ENCODE results near the gene MARF1. TPM values are rescaled to one million over a fixed set of nuclear protein-coding genes. Genes with fewer than 3 reads are reported as not detected.
A peak's percentile ranks its signal among the peaks of the same experiment; 100 is the strongest.
"Not testable (repeated sequence)": the region's sequence is repeated elsewhere in the genome, so short reads cannot be mapped to it uniquely, and the experiment has no call there.

The MARF1 gene
- total RNA-seq, 4 donors from 2014 or later = 31.2 to 43.2 (median 35.7) TPM

GRCh38 chr16:15682105-15682570 is 39.2 kb upstream of the MARF1 start:
- H3K4me3 ChIP-seq (ENCODE audit: low read depth, poor library complexity, severe bottlenecking) = no peak overlapping the region
- TF ChIP-seq POLR2A (IDR thresholded peaks at IDR 0.05) = no peak
- peak in 1 of 3 donors; percentile 24 for TF ChIP-seq CTCF (IDR thresholded peaks at IDR 0.05)
- intact Hi-C loops (cut with DNase I; ENCODE audit: low total_unique reads) = no loop called here
- peak in 1 of 2 donors; percentile 54 for DNase-seq (ENCODE audit: low spot score in 2 of 2)
- WGBS, 2 donors = 42 to 47% methylated on average over 7 of the region's 7 CpGs

GRCh38 chr16:15677447-15677846 is 34.5 kb upstream of the MARF1 start:
- no peak for DNase-seq (ENCODE audit: low spot score in 2 of 2)
- H3K4me3 ChIP-seq (ENCODE audit: low read depth, poor library complexity, severe bottlenecking) = no peak overlapping the region
- TF ChIP-seq CTCF (IDR thresholded peaks at IDR 0.05) (no peak), POLR2A (IDR thresholded peaks at IDR 0.05) (no peak)
- WGBS, 2 donors = 91 to 94% methylated on average over 5 of the region's 5 CpGs
- intact Hi-C loops (cut with DNase I; ENCODE audit: low total_unique reads) = no loop called here

GRCh38 chr16:15676506-15676905 is 33.6 kb upstream of the MARF1 start:
- intact Hi-C loops (cut with DNase I; ENCODE audit: low total_unique reads) = no loop called here
- 80 to 85% methylated on average over 10 of the region's 10 CpGs for WGBS, 2 donors
- H3K4me3 ChIP-seq (ENCODE audit: low read depth, poor library complexity, severe bottlenecking) = no peak overlapping the region
- DNase-seq (ENCODE audit: low spot score in 2 of 2) = no peak
- TF ChIP-seq POLR2A (IDR thresholded peaks at IDR 0.05) = no peak
- TF ChIP-seq CTCF (IDR thresholded peaks at IDR 0.05) = no peak

DNA sequence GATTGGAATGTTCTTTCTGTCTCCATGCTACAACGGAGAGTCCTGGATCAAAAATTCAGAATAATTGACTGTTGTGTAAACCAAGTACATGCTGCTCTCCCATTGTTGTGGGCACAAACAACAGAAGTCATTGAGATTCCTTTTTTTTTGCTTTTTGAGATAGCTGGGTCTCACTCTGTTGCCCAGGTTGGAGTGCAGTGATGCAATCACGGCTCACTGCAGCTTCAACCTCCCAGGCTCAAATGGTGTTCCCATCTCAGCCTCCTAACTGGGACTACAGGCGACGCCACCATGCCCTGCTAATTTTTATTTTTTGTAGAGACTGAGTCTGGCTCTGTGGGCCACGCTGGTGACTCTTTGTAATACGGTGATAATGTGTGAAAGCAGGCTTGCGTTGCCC is 31.6 kb upstream of the MARF1 start:
- no peak overlapping the region for H3K4me3 ChIP-seq (ENCODE audit: low read depth, poor library complexity, severe bottlenecking)
- TF ChIP-seq CTCF (IDR thresholded peaks at IDR 0.05) (no peak), POLR2A (IDR thresholded peaks at IDR 0.05) (no peak)
- intact Hi-C loops (cut with DNase I; ENCODE audit: low total_unique reads) = no loop called here
- no peak for DNase-seq (ENCODE audit: low spot score in 2 of 2)
- WGBS, 2 donors = 95 to 96% methylated on average over 7 of the region's 7 CpGs

DNA sequence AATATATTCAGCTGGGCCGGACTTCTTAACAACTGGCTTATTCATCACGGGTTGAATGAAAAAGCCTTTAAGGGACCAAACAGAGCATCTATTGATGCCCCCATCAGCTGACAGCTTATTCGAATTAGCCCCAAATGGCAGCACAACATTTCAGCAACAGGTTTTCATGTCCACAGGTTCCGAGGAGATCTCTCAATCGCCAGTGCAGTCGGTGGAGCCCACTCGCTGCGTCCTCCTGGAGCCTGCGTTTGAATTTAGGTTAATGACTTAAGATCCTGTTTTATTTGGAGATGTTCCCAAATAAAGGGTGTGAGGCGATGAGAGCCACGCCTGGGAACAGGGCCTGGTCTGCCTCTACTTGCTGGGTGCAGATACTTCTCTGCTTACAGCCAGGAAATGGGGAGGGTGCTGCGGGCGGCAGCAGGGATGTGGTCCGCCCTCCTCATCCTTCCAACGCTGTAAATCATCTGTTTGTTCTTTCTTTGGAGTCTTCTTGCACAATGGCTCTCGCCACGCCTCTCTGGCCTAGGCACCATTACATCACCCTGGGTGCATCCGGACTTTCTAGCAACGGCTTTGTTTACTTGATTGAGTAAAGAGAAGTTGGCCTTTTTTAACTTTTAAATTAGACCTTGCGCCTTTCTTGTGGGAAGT is 29.7 kb upstream of the MARF1 start:
- WGBS, 2 donors = 2 to 3% methylated on average over 20 of the region's 20 CpGs

DNA sequence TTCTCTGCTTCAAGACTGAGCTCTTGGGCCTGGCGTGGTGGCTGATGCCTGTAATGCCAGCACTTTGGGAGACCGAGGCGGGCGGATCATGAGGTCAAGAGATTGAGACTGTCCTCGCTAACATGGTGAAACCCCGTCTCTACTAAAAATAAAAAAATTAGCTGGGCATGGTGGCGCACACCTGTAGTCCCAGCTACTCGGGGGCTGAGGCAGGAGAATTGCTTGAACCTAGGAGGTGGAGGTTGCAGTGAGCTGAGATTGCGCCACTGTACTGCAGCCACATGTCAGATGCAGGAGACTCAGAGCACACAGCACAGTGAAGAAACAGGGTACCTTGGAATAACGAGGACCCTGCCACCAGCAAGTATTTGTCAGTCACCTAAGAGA is 29.2 kb upstream of the MARF1 start:
- DNase-seq (ENCODE audit: low spot score in 2 of 2); H3K4me3 ChIP-seq (ENCODE audit: low read depth, poor library complexity, severe bottlenecking): not testable (repeated sequence)
- intact Hi-C loops (cut with DNase I; ENCODE audit: low total_unique reads) = loop anchor here (1.0 kb wide), 1 partner anchor 28 kb away; no protein-coding TSS in a partner anchor
- 76 to 77% methylated on average over 10 of the region's 10 CpGs for WGBS, 2 donors

More for the DNA sequence above, 29.7 kb upstream of the MARF1 start:
- intact Hi-C loops (cut with DNase I; ENCODE audit: low total_unique reads) = loop anchor here (1.0 kb wide), 1 partner anchor 28 kb away; no protein-coding TSS in a partner anchor
- no peak for TF ChIP-seq CTCF (IDR thresholded peaks at IDR 0.05)
- no peak for TF ChIP-seq POLR2A (IDR thresholded peaks at IDR 0.05)
- no peak overlapping the region for H3K4me3 ChIP-seq (ENCODE audit: low read depth, poor library complexity, severe bottlenecking)
- peak; percentile 97 to 98 for DNase-seq (ENCODE audit: low spot score in 2 of 2)

Data from lower leg skin (tissue), 4 donors.